ENCODE data around the gene PLXNB2.

PLXNB2 gene

GRCh38 chr22:50285568-50286229 is 21.7 kb downstream of the PLXNB2 start:
- Histone ChIP-seq H3K9me3 (replicated peaks; ENCODE audit: insufficient read depth, low read length) (no peaks in the 10 kb centered on the region), H3F3A (ENCODE audit: insufficient read depth, low read length) (no peaks in the 10 kb centered on the region), H4K20me1 (ENCODE audit: insufficient read depth, low read length) (no peaks in the 10 kb centered on the region), H3K36me3 (replicated peaks; ENCODE audit: insufficient read depth, low read length) (no peaks in the 10 kb centered on the region), H3K27me3 (replicated peaks; ENCODE audit: insufficient read depth, low read length) (no peaks in the 10 kb centered on the region), H3K9ac (ENCODE audit: low read length) (no peak overlapping the region), H2AFZ (ENCODE audit: low read length) (no peak overlapping the region), H3K4me2 (ENCODE audit: low read depth, low read length) (no peak overlapping the region), H3K79me2 (ENCODE audit: low read length) (no peaks in the 10 kb centered on the region), H3K4me3 (ENCODE audit: low read length) (no peak overlapping the region), H3K27ac (ENCODE audit: low read length) (no peak overlapping the region), H3K4me1 (ENCODE audit: low read length) (no peaks in the 10 kb centered on the region), H3K9me2 (replicated peaks; ENCODE audit: insufficient read depth, low read length) (no peaks in the 10 kb centered on the region)
- TF ChIP-seq EZH2 (optimal IDR thresholded peaks at IDR 0.05; ENCODE audit: low read depth, low read length) (no peak), CTCF (IDR thresholded peaks at IDR 0.05; ENCODE audit: low read length) (no peak), EZH2phosphoT487 (IDR thresholded peaks at IDR 0.05; ENCODE audit: low read length) (no peak)
- DNase-seq = no peak

GRCh38 chr22:50284479-50284878 is 23.0 kb downstream of the PLXNB2 start:
- Histone ChIP-seq H3K4me1 (ENCODE audit: low read length) (no peaks in the 10 kb centered on the region), H2AFZ (ENCODE audit: low read length) (no peak overlapping the region), H4K20me1 (ENCODE audit: insufficient read depth, low read length) (no peaks in the 10 kb centered on the region), H3K4me3 (ENCODE audit: low read length) (no peak overlapping the region), H3K9me2 (replicated peaks; ENCODE audit: insufficient read depth, low read length) (no peaks in the 10 kb centered on the region), H3K36me3 (replicated peaks; ENCODE audit: insufficient read depth, low read length) (no peaks in the 10 kb centered on the region), H3F3A (ENCODE audit: insufficient read depth, low read length) (no peaks in the 10 kb centered on the region), H3K9me3 (replicated peaks; ENCODE audit: insufficient read depth, low read length) (no peaks in the 10 kb centered on the region), H3K79me2 (ENCODE audit: low read length) (no peaks in the 10 kb centered on the region), H3K4me2 (ENCODE audit: low read depth, low read length) (no peak overlapping the region), H3K9ac (ENCODE audit: low read length) (no peak overlapping the region), H3K27me3 (replicated peaks; ENCODE audit: insufficient read depth, low read length) (no peaks in the 10 kb centered on the region), H3K27ac (ENCODE audit: low read length) (no peak overlapping the region)
- no peak for DNase-seq
- TF ChIP-seq CTCF (IDR thresholded peaks at IDR 0.05; ENCODE audit: low read length) (no peak), EZH2 (optimal IDR thresholded peaks at IDR 0.05; ENCODE audit: low read depth, low read length) (no peak), EZH2phosphoT487 (IDR thresholded peaks at IDR 0.05; ENCODE audit: low read length) (no peak)

DNA sequence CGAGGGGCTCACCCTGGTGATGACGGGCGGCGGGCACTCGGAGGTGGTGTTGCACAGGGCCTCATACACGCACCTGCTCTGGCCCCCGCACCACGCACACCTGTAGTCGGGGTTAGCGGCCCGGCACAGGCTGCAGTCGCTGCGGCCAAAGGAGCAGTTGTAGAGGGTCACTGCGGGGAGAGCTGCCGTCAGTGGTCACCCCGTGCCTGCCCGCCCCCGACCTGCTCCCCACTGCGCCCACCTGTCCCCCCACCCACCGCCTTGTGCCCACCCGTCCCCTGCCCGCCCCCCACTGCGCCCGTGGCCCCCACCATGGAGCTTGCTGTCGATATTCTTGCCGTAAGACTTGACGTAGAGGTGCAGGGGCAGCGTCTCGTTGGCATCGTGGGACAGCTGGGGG is 23.6 kb downstream of the PLXNB2 start:
- H3K9me3 ChIP-seq (replicated peaks; ENCODE audit: insufficient read depth, low read length) = no peaks in the 10 kb centered on the region
- H3K4me3 ChIP-seq (ENCODE audit: low read length) = no peak overlapping the region
- TF ChIP-seq EZH2phosphoT487 (IDR thresholded peaks at IDR 0.05; ENCODE audit: low read length) (no peak), EZH2 (optimal IDR thresholded peaks at IDR 0.05; ENCODE audit: low read depth, low read length) (no peak), CTCF (IDR thresholded peaks at IDR 0.05; ENCODE audit: low read length) (no peak)
- H3K9me2 ChIP-seq (replicated peaks; ENCODE audit: insufficient read depth, low read length) = no peaks in the 10 kb centered on the region
- no peak overlapping the region for H3K9ac ChIP-seq (ENCODE audit: low read length)
- H3K27me3 ChIP-seq (replicated peaks; ENCODE audit: insufficient read depth, low read length) = no peaks in the 10 kb centered on the region
- H3K79me2 ChIP-seq (ENCODE audit: low read length) = no peaks in the 10 kb centered on the region
- H3K27ac ChIP-seq (ENCODE audit: low read length) = no peak overlapping the region
- H4K20me1 ChIP-seq (ENCODE audit: insufficient read depth, low read length) = no peaks in the 10 kb centered on the region
- no peak overlapping the region for H2AFZ ChIP-seq (ENCODE audit: low read length)
- H3F3A ChIP-seq (ENCODE audit: insufficient read depth, low read length) = no peaks in the 10 kb centered on the region
- no peaks in the 10 kb centered on the region for H3K4me1 ChIP-seq (ENCODE audit: low read length)
- no peaks in the 10 kb centered on the region for H3K36me3 ChIP-seq (replicated peaks; ENCODE audit: insufficient read depth, low read length)
- no peak for DNase-seq
- no peak overlapping the region for H3K4me2 ChIP-seq (ENCODE audit: low read depth, low read length)
